CD14-positive monocyte (primary cell): Measurements from ENCODE around the gene MXI1. TPM values are rescaled to one million over a fixed set of nuclear protein-coding genes. Genes with fewer than 3 reads are reported as not detected.

Source experiments
- DNase-seq, 3 donors: peaks; one replicate each; pipeline ENCODE4 v3.0.0-alpha.2; 2011 to 2022
- H2AFZ ChIP-seq: 2 replicates; pipeline ENCODE4 v1.6.0; 2012; ENCODE audit warnings: mild to moderate bottlenecking, low read depth, low read length, inconsistent platforms; ENCODE audit not compliant: insufficient read depth, poor library complexity, severe bottlenecking
- H3K27ac ChIP-seq, 2 donors: 1 replicate in 1 of 2; 2 replicates in 1 of 2; pipeline ENCODE4 v1.5.1; 2012 to 2013; ENCODE audit warnings: low read length in 2 of 2, control low read depth in 1 of 2, inconsistent platforms in 1 of 2, low read depth in 1 of 2, mild to moderate bottlenecking in 1 of 2
- H3K27me3 ChIP-seq, 2 donors: one replicate each; pipeline versions ENCODE4 v1.6.0 to v1.6.1; 2011 to 2013; ENCODE audit warnings: low read length in 2 of 2; ENCODE audit not compliant: control insufficient read depth in 2 of 2, insufficient read depth in 2 of 2
- H3K36me3 ChIP-seq, 2 donors: replicated peaks in 1 of 2; 1 replicate in 1 of 2; 2 replicates in 1 of 2; pipeline versions ENCODE4 v1.5.1 to v1.6.1; 2012 to 2013; ENCODE audit warnings: low read length in 2 of 2, control low read depth in 1 of 2, inconsistent platforms in 1 of 2, mild to moderate bottlenecking in 1 of 2; ENCODE audit not compliant: insufficient read depth in 2 of 2, control insufficient read depth in 1 of 2
- H3K4me1 ChIP-seq, 2 donors: 1 replicate in 1 of 2; 2 replicates in 1 of 2; pipeline versions ENCODE4 v1.5.1 to v1.6.1; 2012 to 2013; ENCODE audit warnings: low read length in 2 of 2, control low read depth in 1 of 2, inconsistent platforms in 1 of 2, mild to moderate bottlenecking in 1 of 2, moderate library complexity in 1 of 2; ENCODE audit not compliant: insufficient read depth in 2 of 2, control insufficient read depth in 1 of 2
- H3K4me2 ChIP-seq: replicated peaks from 2 replicates; pipeline ENCODE3; 2012; ENCODE audit warnings: low read length, moderate library complexity, mild to moderate bottlenecking; ENCODE audit not compliant: poor library complexity, severe bottlenecking; ENCODE audit errors: extremely low read depth
- H3K4me3 ChIP-seq, 3 experiments: fragments of 200-600 bp in 1 of 3; sonication (generic) in 1 of 3; replicated peaks in 1 of 3; 1 replicate in 2 of 3; 2 replicates in 1 of 3; pipeline ENCODE4 v1.5.1; 2011 to 2013; ENCODE audit warnings: low read length in 3 of 3, mild to moderate bottlenecking in 3 of 3, control low read depth in 2 of 3, low read depth in 2 of 3, inconsistent platforms in 1 of 3, moderate library complexity in 1 of 3
- H3K79me2 ChIP-seq: 2 replicates; pipeline ENCODE4 v1.6.0; 2012; ENCODE audit warnings: mild to moderate bottlenecking, control low read depth, inconsistent platforms, low read length, moderate library complexity; ENCODE audit not compliant: insufficient read depth
- H3K9ac ChIP-seq: 2 replicates; pipeline ENCODE4 v1.6.0; 2017; ENCODE audit warnings: low read length, mild to moderate bottlenecking; ENCODE audit not compliant: insufficient read depth, poor library complexity, severe bottlenecking
- H3K9me3 ChIP-seq, 2 donors: replicated peaks in 1 of 2; 1 replicate in 1 of 2; 2 replicates in 1 of 2; pipeline versions ENCODE4 v1.5.1 to v1.6.1; 2012 to 2013; ENCODE audit warnings: low read length in 2 of 2, control low read depth in 1 of 2; ENCODE audit not compliant: control insufficient read depth in 1 of 2, insufficient read depth in 1 of 2
- H4K20me1 ChIP-seq: 2 replicates; pipeline ENCODE4 v1.6.0; 2012; ENCODE audit warnings: mild to moderate bottlenecking, low read length, control low read depth, moderate library complexity; ENCODE audit not compliant: insufficient read depth
- H3K27ac Mint-ChIP-seq, 7 donors: one replicate each; pipeline ENCODE4 v1.8.0; 2020; ENCODE audit warnings: mild to moderate bottlenecking in 7 of 7, mixed read lengths in 7 of 7, moderate library complexity in 6 of 7, inconsistent platforms in 2 of 7
- H3K27me3 Mint-ChIP-seq, 3 donors: one replicate each; pipeline ENCODE4 v1.8.0; 2021 to 2022; ENCODE audit warnings: low read depth in 3 of 3, mild to moderate bottlenecking in 3 of 3, mixed read lengths in 3 of 3, moderate library complexity in 3 of 3, inconsistent platforms in 1 of 3
- H3K36me3 Mint-ChIP-seq, 2 donors: one replicate each; pipeline ENCODE4 v1.8.0; 2020; ENCODE audit warnings: mixed read lengths in 2 of 2, inconsistent platforms in 1 of 2, mild to moderate bottlenecking in 1 of 2
- H3K4me1 Mint-ChIP-seq: one replicate; pipeline ENCODE4 v1.8.0; 2020; ENCODE audit warnings: mild to moderate bottlenecking, mixed read lengths
- H3K4me3 Mint-ChIP-seq, 2 donors: one replicate each; pipeline ENCODE4 v1.8.0; 2020; ENCODE audit warnings: mild to moderate bottlenecking in 2 of 2, mixed read lengths in 2 of 2, moderate library complexity in 1 of 2
- H3K9me3 Mint-ChIP-seq, 7 donors: one replicate each; pipeline ENCODE4 v1.8.0; 2020 to 2022; ENCODE audit warnings: mixed read lengths in 7 of 7, mild to moderate bottlenecking in 6 of 7, moderate library complexity in 6 of 7, inconsistent platforms in 2 of 7
- WGBS: methylation state at CpG from one replicate; pipeline ENCODE4 v1.1.5; 2013; ENCODE audit warnings: missing lambda C conversion rate; ENCODE audit not compliant: insufficient coverage; 5-methylcytosine and 5-hydroxymethylcytosine counted together
- intact Hi-C, 2 donors: fragments of 100-400 bp; cut with micrococcal nuclease; formaldehyde crosslinking; loops; one replicate each; pipeline versions ENCODE4 v1.15.0 to v1.15.1; 2023
- polyA plus RNA-seq, 3 donors: library from polyadenylated mRNA; depleted of rRNA in 1 of 3; unstranded in 2 of 3; stranded (reverse) in 1 of 3; fragments of 300-500 nt in 2 of 3; fragments of >200 nt in 1 of 3; fragmentation: Illumina TruSeq in 2 of 3; gene quantifications; 1 replicate in 2 of 3; 2 replicates in 1 of 3; pipeline ENCODE4 v1.2.3, GENCODE V29; 2012 to 2021
- TF ChIP-seq, protein P1 (sequence below): fragments of 200-600 bp; IDR thresholded peaks from one replicate; pipeline ENCODE4 v1.8.0; 2022; ENCODE audit warnings: antibody characterized with exemption, mild to moderate bottlenecking

Gene MXI1
- polyA plus RNA-seq, 3 donors, result 13.1 to 25.7 (median 21.6) TPM

DNA sequence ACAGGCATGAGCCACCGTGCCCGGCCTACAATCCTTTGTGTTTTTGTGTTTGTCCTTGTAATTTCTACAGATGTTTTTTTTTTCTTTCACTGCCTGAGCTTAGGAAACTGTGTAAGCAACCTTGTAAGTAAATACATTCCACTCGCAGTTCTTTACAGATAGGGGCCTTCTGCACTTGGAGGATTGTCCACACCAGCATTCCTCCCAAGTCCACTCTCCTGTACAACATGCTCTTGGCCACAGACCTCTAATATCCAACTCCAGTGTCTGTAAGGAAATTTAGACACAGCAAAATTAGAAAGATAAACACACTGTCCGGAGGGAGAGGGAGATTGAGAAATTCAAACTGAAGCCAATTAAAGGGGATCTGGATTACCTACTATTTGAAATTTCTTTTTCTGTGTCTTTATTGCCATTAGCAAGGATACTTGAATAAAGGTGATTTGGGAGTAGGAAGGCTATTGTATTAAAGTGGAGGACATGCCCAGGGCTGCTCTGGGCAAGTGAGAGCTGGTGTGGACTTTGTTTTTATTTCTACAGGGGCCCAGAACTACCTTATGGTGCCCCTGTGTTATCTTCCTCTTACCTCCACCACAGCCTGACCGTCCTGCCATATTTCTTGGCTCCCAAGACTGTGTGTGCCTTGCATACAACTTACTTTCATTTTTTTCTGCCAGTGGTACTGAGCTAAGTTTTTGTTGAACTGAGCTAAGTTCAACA is 9.7 kb downstream of the MXI1 start:
- no peaks in the 10 kb centered on the region for H3K36me3 ChIP-seq
- H3K9ac ChIP-seq, result no peak overlapping the region
- H2AFZ ChIP-seq, result no peak overlapping the region
- no peak for DNase-seq
- H3K27ac Mint-ChIP-seq, result peak overlapping the region in 3 of 7 donors; percentile 25 to 57 (median 35)
- H3K4me3 Mint-ChIP-seq, result no peak overlapping the region
- H3K4me3 ChIP-seq, result no peak overlapping the region
- TF ChIP-seq, protein P1, sequence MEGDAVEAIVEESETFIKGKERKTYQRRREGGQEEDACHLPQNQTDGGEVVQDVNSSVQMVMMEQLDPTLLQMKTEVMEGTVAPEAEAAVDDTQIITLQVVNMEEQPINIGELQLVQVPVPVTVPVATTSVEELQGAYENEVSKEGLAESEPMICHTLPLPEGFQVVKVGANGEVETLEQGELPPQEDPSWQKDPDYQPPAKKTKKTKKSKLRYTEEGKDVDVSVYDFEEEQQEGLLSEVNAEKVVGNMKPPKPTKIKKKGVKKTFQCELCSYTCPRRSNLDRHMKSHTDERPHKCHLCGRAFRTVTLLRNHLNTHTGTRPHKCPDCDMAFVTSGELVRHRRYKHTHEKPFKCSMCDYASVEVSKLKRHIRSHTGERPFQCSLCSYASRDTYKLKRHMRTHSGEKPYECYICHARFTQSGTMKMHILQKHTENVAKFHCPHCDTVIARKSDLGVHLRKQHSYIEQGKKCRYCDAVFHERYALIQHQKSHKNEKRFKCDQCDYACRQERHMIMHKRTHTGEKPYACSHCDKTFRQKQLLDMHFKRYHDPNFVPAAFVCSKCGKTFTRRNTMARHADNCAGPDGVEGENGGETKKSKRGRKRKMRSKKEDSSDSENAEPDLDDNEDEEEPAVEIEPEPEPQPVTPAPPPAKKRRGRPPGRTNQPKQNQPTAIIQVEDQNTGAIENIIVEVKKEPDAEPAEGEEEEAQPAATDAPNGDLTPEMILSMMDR, result no peak
- peaks cover 89% of the 10 kb centered on the region for H3K4me1 Mint-ChIP-seq
- intact Hi-C loops, result no loop called here
- H3K27me3 Mint-ChIP-seq, result peaks cover 0 to 3% (median 0%) of the 10 kb centered on the region in 3 donors
- no peak overlapping the region for H3K4me2 ChIP-seq
- H3K4me1 ChIP-seq, result peaks cover 64 to 66% of the 10 kb centered on the region in 2 donors
- H3K9me3 Mint-ChIP-seq, result peaks cover 0 to 2% (median 0%) of the 10 kb centered on the region in 7 donors
- H3K79me2 ChIP-seq, result peaks cover 76% of the 10 kb centered on the region
- H3K27ac ChIP-seq, result no peak overlapping the region
- no peaks in the 10 kb centered on the region for H3K9me3 ChIP-seq
- H4K20me1 ChIP-seq, result no peaks in the 10 kb centered on the region
- WGBS, result 57% methylated on average over 1 of the region's 5 CpGs
- no peaks in the 10 kb centered on the region for H3K27me3 ChIP-seq
- H3K36me3 Mint-ChIP-seq, result peaks cover 13 to 20% of the 10 kb centered on the region in 2 donors

DNA sequence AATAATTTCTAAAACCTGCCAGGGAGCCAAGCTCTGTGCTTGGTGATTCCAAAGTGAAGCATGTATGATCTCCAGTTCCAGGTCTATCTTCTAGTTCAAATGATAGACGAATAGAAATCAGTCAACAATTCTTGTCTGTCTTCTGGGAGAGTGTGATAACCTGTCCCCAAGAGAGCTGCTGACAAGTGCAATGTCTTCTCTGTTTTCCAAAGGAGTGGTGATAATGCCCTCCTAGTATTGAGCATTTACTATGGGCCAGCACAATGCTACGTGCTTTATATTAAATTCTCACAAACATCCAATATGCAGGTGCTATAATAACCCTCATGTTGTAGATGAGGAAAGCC is 10.2 kb downstream of the MXI1 start:
- TF ChIP-seq, protein P1, result no peak
- 86% methylated on average over 1 of the region's 2 CpGs for WGBS
- Histone ChIP-seq H3K4me1 (peaks cover 64 to 66% of the 10 kb centered on the region in 2 donors), H2AFZ (no peak overlapping the region), H3K27me3 (no peaks in the 10 kb centered on the region), H3K4me2 (no peak overlapping the region), H3K9ac (no peak overlapping the region), H3K36me3 (no peaks in the 10 kb centered on the region), H4K20me1 (no peaks in the 10 kb centered on the region), H3K79me2 (peaks cover 79% of the 10 kb centered on the region), H3K4me3 (no peak overlapping the region), H3K9me3 (no peaks in the 10 kb centered on the region), H3K27ac (no peak overlapping the region)
- peaks cover 0 to 3% (median 0%) of the 10 kb centered on the region in 3 donors for H3K27me3 Mint-ChIP-seq
- H3K9me3 Mint-ChIP-seq, result peaks cover 0 to 2% (median 0%) of the 10 kb centered on the region in 7 donors
- no peak overlapping the region for H3K4me3 Mint-ChIP-seq
- H3K27ac Mint-ChIP-seq, result no peak overlapping the region
- H3K36me3 Mint-ChIP-seq, result peaks cover 13 to 20% of the 10 kb centered on the region in 2 donors
- intact Hi-C loops, result no loop called here
- peaks cover 89% of the 10 kb centered on the region for H3K4me1 Mint-ChIP-seq
- no peak for DNase-seq
